Smooth muscle cell of the brain vasculature (primary cell): ENCODE results near the gene LRRC8C.
"Not testable (repeated sequence)": the region's sequence is repeated elsewhere in the genome, so short reads cannot be mapped to it uniquely, and the experiment has no call there.

ENCODE experiments used
- DNase-seq: peaks from one replicate; pipeline ENCODE4 v3.0.0-alpha.2; 2012; ENCODE audit warnings: low read depth, low spot score

Gene LRRC8C

DNA sequence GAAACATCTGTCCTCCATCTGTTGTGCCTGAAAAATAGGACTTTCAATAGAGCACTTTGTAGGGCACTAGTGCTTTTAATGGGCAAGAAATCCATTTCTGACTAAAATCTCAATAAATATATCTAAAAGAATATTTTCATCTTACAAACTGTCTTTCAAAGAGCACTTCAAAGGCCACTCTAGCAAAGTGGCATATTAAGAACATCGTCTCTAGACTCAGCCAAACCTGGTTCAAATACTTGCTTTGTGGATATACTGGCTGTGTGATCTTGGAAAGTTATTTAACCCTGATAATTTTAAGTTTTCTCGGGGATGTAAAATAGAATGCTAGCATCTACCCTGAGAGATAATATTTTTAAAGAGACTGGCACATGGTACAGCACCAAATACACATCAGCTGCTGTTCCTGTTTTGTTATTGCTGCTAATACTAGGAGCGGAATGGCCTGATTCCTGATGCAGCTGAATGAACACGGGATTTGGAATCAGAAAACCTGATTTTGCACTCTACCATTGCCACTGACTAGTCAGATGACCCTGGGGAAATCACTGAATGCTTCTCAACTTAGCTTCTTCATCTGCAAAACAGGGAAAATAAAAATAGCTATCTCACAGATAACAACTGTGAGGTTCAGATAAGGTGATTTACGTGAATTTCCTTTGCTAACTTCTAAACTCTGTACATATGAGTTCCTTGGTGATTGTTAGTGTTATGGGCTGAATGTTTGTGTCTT is 25.2 kb upstream of the LRRC8C start:
- no peak for DNase-seq

DNA sequence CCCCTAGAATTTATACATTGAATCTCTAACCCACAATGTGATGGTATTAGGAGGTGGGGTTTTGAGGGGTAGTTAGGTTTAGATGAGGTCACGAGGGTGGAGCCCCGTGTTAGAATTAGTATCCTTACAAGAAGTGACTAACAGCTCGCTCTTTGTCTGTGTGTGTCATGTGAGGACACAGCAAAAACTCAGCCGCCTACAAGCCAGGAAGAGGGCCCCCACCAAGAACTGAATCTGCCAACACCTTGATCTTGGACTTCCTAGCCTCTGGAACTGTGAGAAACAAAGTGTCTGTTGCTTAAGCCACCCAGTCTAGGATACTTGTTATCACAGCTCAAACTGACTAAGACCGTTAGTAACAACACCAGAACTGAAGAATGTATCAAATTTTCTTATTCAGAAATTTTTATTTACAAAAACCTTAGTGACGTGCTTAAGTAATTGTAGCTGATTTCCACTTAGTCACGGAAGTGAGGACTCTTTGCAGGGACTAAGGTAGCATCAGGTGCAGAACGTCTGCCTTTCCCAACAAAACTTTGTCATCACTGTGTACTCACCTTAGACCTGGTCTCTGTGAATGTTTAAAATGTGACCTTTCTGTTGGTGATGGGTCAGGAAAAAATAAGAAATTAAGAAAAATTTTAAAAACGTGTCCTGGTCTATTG is 24.5 kb upstream of the LRRC8C start:
- DNase-seq = no peak

DNA sequence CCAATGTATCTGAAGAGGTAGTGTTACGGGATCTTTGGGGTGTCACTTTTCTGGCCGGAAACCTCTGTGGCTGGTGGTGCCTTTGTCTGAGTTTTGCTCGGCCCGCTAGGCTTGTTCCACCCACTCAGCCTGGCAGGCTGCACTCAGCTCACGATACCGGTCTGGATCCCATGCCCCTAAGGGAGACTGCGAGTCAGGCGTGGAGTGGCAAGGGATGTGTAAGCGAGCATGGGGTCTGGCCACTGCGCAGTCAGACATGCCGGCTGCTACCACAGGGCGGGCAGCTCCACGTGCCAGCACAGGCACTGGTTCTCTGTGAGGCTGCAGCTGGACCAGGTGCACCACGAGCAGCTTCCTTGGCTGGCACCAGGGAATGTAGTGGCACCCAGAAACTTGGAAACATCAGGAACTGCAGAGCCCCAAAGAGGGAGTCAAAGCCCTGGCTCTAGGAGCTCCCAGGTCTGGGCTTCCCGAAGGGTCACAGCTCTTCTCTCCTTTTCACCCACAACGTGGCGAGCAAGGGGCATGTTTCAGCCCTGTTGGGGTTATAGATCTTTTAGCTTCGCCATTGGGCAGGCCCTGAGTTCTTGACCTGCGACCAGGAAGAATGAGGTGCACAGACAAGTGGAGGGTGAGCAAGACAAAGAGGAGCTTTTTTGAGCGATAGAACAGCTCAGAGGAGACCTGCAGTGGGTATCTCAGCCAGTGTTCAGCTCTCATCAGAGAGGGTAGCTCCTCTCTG is 23.8 kb upstream of the LRRC8C start:
- DNase-seq = no peak

DNA sequence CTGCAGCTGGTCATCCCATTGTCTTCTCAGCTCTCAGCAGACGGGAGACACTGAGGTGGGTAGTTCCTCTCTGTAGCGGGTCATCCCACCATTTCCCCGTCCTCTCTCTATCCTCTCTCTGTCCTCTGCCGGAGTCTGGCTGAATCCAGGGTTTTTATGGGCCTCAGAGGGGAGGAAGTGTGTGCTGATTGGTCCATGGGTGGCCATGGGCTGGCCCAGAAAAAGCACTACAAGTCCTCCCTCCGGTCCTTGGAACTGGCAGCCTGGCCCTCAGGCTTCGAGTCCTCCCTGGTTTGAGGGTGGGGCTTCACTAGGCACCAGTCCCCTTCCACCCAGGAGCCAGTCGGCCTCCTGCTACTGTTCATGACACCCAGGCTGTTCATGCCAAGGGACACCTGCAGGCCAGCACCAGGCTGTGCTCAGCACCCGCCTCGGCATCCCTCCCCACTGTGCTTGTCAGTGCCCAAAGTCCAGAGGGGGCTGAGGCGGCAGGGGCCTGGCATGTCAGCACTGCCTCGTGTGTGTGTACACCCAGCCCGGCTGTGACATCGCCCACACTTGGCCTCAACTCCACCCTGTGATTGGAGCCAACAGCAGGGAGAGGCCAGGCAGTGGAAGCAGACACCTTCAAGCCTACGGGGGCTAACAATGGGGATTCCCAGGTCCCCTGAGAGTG is 23.0 kb upstream of the LRRC8C start:
- DNase-seq = no peak

DNA sequence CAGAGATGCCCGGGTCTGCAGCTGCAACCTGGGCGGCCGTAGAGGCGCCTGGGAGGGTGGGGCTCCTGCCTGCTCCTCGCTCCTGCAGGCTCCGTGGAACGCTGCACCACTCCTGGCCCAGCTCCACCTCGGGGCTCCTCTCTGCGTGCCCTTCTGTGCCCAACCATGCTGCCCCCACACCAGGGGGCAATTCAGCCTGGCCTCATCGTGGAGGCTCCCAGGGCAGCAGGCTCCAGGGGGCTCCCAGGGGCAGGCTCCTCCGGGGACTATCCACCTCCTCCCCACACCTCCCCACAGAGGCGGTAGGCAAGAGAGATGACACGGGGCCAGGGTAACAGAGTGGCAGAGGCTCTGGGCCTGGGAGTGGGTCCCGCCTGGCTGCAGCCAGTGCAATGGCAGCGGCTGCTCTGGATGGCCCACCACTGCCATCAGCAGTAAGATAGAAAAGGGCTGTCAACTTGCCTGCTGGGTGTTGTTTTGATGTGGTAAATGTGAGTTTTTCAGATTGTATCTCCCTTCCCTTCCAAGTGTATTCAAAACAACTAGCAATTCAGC is 22.4 kb upstream of the LRRC8C start:
- DNase-seq = no peak

DNA sequence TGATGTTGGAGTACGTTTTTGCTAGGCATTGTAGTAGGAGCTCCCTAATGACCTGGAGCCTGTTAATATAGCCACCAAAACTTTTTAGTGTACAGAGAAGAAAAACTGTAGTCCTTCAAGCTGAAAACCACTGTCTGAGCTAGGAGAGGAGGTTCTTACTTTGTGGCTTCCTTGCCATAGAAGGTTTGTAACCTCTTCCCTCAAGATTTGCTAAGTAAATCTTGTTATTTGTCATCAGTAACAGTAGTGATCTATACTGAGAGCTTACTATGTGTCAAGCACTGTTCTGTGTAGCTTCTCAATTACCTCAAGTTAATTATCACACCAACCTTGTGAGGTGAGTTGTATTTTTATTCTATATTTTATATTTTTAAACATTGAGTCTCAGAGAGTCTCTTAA is 21.2 kb upstream of the LRRC8C start:
- no peak for DNase-seq

DNA sequence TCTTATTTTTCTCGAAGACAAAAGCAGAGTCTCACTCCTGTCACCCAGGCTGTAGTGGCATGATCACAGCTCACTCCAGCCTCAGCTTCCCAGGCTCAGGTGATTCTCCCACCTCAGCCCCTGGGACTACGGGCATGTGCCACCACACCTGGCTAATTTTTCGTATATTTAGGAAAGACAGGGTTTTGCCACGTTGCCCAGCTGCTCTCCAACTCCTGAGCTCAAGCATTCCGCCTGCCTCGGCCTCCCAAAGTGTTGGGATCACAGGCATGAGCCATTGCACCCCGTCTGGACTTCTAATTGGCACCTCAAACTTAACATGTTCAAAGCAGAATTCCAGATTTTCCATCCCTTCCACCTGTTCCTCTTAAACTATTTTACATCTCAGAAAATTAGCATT is 19.0 kb upstream of the LRRC8C start:
- no peak for DNase-seq

DNA sequence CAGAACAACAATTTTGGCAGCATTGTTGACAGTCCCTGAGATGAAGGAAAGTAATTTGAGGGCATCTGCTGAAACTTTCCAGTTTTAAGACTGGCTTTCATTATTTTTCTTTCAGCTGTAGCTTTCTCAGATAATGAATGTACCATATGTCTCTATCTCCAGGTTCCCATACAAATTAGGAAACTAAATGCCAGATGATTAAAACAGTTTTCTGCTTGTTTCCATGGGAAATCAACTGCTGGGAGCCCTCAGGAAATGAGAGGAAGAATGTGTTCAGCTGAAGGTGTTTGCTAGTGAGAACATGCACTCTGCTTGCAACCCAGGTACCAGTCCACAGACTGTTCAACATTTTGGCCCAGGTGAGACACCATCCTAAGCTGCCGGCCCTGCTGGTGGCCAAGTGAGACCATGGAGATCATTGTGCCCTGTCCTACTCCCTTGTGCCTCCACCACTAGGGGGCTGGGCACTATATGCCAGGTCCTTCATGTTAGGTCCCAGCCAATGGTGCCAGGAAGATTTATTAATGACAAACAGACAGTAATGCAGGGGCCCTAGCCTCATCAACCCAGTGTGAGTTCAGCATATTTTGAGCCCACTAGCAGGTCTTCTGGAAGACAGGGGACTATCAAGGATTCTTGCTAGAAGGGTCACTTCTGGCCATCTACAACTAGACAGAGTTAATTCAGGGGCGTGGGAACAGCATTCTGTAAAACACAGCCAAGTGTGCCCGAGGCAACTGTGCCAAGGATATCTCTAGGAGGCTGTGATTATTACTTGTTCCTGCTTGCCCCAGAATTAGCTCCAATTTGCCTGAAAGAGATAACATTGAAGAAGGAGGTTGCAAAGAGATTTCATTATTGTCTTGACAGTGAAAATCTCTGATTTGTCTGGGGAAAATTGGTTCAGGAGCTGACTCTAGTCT is 17.0 kb upstream of the LRRC8C start:
- no peak for DNase-seq

DNA sequence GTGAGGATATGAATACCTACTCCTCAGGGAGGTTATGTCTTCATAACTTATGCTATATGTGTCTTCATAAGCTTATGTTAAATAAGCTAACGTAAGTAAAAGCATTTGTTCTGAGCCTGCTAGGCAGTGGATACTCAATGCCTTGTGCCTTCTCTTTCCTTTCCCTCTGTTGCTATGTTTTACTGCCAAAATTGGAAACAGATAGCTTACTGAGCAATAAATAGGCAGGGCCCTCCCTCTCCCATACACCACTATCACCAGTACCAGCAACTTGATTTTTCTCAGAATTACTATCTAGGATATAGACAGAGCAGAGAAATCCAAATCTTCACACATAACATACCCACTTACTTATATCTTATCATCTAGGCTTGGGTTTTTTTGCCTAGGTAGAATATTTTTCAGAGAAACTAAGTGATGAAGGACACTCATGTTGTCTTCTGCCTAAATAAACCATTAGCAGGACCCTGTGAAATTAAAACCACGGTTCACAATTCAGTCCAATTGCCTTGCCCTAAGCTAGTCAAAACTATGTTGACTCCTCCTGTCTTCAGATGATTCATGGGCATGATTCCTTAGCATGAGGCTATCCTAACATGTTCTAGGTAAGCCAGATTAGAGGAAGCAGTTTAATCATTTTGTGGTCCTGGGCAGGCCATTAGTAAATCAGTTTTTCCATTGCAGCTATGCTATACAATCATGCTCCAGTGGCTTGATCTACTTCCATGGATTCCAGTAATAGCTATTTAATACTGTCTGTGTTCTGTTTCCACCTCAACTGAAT is 15.9 kb upstream of the LRRC8C start:
- DNase-seq = no peak

DNA sequence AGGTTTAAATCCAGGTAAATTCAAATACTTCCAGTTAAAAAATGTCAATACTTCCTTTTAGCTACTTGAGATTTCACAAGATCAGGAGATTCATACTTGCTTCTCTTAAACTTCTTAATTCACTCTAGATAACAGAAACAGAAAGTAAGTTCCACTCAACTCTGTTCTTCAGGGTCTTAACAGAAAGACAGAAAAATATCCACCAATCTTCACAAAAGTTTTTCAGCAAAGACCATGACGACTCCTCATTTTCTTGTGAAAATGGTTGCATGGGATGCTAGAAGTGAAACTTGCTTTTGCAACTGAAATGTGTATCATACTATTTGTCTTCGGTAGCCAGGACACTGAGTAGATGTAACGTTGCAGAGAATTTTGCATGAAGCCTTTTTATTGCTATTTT is 12.3 kb upstream of the LRRC8C start:
- no peak for DNase-seq

DNA sequence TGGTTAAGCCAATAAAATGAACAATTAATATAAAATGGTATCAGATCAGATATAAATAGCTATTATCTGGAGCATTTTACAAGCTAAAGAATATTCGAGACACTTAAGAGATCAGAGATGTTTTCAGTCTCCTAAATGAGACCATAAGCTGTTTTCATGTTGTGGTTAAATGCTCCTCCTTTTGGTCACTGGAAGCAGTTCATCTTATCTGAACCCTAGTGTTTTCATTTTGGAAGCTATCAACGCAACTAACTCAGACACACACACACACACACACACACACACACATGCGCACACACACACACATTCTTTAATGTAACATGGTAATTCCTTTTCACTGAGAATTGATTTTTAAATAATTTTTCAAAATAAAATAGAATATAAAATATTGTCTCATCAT is 10.0 kb upstream of the LRRC8C start:
- no peak for DNase-seq

DNA sequence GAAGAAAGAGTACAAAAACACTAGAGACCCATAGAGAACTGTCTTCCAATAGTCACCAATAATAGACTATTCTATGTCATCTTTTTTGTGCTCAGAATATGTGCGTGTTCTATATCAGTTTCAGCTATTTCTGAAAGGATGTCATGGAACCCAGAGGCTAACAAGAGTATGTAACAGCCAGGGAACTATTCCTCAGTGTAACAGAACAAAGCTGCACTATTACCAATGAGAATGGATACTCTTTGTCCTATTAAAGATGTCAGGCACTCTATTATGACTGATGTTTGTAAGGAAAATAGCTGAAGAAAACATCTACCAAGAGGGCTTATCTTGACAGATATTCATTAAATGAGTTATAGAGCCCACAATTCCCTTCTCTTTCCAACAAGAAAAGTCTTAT is 8.6 kb upstream of the LRRC8C start:
- DNase-seq = no peak

DNA sequence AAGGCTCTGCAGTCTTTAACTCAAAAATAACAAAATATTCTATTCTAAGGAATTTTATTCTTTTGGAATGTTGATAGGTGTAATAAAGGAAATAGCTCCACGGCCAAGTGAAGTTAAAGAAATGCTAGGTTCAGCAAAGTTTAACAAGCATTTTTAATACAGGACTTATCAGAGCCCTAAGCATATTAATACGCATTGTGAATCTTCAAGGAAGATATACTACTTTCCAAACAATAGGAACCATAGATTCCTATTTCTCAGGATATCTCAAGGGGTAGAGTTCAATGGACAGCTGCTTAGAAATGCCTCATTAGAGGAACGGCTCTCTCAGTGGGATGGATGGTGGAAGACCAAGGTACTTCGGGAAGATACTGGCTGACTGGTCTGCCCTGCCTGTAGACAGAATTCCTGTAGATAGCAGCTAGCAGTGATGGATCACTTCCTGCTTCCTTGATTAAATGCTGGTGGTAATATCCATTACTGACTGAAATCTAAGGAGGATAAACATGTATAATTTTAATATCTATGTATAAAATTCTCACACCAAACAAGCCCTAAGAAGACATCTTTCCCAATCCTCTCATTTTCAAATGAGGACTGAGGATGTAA is 8.1 kb upstream of the LRRC8C start:
- DNase-seq = no peak

DNA sequence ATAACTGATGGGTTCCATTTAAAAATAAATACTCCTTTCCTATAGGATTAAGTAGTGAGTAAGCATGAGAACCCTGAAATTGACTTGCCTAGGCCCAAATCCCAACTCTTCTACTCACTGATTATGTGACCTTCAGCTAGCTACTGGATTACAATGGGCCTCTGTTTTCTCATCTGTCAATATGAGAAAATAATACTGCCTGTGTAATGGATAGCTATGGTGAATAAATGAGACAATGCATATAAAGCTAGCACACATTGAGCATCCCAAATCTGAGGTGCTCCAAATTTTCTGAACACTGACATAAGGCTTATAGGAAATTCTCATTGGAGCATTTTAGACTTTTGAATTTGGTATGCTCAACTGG is 5.3 kb upstream of the LRRC8C start:
- DNase-seq = no peak

DNA sequence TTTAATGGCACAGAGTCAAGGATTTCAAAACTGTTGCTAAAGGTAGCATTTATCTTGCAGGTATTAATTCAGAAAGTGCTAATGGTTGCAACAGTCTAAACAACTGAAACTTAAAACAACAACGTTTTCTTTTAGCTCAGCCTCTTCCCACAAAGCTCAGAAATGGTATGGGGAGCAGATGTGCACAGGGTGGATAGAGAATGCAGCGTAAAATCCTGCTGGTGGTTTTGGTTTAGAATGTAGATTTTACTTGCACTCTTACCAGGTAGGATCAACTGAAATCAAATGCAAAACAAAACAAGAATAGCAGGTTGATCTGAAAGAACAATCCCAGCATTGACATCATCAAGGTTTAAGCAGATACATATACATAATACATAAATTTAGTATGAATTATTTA is 3.8 kb upstream of the LRRC8C start:
- no peak for DNase-seq

DNA sequence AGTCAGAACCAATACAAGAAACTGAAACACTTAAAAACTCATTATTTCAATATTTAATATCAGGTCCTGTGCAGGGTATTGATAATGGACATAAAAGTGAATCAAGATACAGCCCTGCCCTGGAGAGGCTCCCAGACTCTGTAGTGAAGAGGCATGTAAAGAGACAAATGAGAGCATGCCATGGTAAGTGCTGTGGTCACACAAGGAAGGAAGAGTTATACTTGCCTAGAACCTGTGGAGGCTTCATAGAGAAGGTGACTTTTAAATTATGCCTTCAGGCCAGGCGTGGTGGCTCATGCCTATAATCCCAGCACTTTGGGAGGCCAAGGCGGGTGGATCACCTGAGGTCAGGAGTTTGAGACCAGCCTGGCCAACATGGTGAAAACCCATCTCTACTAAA is 3.3 kb upstream of the LRRC8C start:
- not testable (repeated sequence) for DNase-seq

DNA sequence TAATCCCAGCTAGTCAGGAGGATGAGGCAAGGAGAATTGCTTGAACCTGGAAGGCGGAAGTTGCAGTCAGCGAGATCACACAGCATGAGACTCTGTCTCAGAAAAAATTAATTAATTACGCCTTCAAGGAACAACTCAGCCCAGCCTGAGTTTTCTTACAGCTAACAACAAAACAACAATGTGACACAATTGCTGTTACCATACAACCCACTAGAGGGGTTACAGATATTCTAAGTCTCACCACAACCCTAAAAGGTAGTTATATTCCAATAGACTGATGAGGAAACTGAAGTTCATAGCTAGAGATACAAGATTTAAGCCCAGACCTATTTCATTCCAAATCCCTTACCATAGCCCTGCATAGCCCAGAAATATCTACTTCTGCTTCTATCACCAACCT is 2.9 kb upstream of the LRRC8C start:
- no peak for DNase-seq

DNA sequence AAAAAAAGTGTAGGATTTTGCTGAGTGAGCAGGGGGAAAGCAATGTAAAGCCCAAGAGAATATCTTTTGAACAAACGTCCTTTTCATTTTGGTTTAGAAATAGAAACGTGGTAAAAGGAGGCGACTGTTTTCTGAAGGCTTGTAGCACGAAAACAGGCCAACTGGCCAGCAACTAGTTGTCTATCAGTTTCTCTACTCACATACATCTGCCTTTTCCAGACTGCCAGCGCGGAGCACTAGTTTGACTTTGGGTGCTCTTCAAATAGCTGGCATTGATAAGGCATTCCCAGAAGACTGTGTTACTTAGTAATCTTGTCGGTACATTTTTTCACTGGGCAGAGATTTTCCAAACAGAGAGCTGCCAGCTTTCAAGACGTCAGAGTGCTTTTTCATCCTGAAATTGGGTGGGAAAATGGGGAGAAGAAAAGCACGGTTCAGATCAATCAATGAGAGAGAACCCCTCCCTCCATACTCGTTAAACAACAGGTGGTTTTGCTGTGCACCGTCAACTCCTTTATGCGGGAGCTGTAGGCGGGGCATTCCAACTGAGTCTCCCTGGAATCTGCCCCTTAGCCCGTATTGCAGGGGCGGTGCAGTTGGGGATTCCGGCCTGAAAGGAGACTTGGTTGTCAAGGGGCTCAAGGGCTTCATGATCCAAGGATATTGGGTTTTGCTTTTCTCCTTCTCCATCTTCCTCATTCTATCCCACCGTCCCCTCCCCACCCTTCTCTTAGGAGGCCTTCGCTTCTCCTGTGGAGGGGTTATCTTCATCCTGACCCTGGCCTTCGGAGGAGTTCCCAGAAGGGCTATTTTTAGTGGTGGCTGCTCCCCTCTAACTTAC is 884 bp upstream of the LRRC8C start:
- no peak for DNase-seq

DNA sequence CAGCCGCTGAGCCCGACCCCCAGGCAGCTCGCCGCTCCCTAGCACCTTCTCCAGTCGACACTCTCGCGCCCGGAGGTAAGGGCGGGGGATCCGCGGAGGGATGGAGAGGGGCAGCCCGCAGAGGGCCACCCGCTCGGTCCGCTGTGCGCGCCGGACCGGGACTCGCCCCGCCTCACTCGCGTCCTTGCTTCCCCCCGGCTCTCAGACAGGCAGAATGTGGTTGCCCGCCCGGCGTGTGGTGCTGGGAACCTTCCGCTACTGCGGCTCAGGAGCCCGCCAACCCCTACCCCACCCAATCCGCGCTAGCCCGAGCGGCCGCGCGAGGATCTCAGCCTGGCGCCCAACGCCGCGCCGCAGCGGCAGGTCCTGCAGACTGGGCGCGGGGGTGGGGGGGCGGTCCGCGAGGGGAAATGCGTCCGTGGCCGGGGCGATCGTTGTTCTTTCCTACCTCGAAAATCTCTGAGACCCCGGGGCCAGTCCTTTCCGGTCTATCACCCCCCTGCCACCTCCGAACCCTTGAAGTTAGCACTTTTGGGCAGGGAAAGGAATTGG is 404 bp downstream of the LRRC8C start:
- DNase-seq = no peak
